GM19455 (cell line): ENCODE measurements around the gene ARL15.

Experiments used
- ATAC-seq: cut with Tn5 transposase; IDR thresholded peaks from one replicate; pipeline ENCODE4 v1.9.1; 2021; ENCODE audit not compliant: unreplicated experiment

ARL15 gene

GRCh38 chr5:54162184-54162583 is 148.2 kb downstream of the ARL15 start:
- no peak for ATAC-seq

- no peak for ATAC-seq
These were observed 150.0 kb downstream of the ARL15 start for GRCh38 chr5:54160329-54160728.

DNA sequence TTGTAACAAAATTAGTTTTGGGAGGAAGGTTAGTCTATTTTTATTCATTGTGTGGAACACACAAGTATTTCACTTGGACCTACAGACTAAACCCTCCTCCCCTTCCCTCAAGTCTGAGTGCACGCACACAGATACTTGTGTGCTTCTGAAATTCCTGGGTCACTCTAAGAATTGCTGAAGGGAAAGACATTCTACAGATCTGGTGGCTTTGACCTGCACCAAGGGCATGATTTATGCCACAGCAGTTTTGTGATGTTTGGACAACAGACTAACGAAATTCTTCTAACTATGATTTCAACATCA is 150.5 kb downstream of the ARL15 start:
- ATAC-seq, result no peak

GRCh38 chr5:54159153-54159892 is 151.1 kb downstream of the ARL15 start:
- ATAC-seq, result no peak

DNA sequence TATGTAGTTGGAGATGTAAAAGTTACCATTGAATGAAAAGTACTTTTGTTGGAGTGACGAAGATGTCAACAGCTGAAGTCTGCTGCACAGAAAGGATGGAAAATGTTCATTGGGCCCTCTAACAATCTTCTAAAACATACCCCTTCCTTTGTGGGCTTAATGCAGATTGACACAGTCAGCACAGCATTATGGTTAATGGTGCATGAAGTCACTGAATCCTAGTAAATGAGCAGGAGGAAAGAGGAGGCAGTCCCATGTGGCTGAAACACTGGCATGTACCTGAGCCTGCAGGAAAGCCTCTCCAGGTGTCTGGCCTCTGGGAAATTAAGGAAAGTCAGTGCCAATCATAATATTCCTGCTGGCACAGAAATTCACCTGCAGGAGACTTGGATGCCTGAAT is 153.8 kb downstream of the ARL15 start:
- ATAC-seq, result no peak

- no peak for ATAC-seq
These were observed 159.5 kb downstream of the ARL15 start for GRCh38 chr5:54150841-54151240.

- ATAC-seq, result no peak
These were observed 161.5 kb downstream of the ARL15 start for GRCh38 chr5:54148858-54149257.

GRCh38 chr5:54148067-54148845 is 162.1 kb downstream of the ARL15 start:
- ATAC-seq, result no peak

GRCh38 chr5:54146916-54147315 is 163.5 kb downstream of the ARL15 start:
- ATAC-seq, result no peak

DNA sequence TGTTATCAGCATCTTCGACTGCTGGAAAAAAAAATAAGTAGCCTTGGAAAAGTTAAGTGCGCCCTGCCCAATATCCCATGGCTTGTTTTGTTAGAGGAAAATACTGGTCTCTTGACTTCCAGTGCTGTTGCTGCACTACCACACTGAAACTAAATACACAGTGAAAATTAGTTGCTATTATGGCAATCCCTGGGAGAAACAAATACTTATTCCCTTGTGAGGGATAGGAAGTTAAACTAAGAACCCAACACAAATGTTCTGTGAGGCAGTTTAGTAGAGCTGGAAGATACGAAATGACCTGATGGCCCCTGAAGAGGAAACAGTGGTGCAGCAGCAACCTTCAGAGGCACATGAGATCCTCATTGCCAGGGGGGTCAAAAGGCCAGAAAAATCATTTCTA is 164.0 kb downstream of the ARL15 start:
- ATAC-seq, result no peak

GRCh38 chr5:54140247-54140840 is 170.0 kb downstream of the ARL15 start:
- ATAC-seq, result no peak

DNA sequence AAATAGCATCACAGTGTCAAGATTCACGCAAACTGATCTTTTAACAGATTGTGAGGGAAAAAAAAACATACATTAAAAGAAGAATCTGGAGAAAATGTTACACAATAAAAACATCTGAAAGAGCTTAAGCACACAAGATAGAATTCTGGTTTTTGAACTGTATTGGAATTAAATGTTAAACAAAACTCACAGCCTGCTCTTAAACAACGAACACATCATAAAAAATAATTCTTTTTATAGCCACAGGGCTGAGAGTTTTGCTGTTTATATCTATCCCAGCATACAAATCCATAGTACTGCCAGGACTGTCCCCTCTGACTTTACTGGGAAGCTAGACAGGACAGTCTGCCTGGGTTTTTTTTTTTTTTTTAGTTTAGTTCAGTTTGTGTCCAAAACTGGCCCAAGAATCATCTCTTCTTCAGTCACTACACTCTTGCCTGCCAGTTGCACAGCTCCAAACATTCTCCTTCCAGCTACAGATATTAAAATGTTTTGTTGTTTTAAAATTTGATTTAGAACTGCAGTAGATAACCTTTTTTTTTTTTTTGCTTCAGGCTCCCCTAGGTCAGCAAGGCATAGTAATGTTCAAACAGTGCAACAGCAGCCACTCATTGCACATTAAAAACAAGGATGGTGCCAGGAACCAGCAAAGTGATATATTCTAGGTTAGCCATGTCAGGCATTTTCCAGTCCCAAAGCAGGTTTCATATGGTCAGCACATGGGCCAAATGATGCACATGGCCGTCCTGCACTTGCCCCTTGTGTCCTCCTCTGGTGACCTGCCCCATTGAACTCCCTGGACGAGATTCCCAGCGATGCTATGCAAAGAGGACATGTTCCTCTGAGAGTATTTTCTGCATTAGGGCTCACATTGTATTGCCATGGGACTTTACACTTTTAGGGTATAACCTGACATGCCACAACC is 173.6 kb downstream of the ARL15 start:
- ATAC-seq, result no peak

DNA sequence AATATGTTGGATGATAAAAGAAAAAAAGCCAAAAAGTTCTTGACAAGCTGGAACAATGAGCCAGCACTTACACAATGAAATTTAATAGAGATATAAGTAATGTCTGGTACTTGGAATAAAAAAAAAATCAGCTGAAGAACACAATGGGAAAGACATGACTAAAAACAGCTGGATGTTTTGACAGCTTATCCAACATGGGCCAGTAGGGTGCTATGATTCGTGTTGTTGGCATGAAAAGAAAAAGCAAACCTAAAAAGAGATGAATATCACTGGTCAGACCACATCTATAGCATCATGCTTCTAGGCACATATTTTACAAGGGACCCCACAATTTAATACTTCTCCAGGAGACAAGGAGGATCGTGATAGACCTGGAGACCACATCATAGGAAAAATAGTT is 175.3 kb downstream of the ARL15 start:
- no peak for ATAC-seq

DNA sequence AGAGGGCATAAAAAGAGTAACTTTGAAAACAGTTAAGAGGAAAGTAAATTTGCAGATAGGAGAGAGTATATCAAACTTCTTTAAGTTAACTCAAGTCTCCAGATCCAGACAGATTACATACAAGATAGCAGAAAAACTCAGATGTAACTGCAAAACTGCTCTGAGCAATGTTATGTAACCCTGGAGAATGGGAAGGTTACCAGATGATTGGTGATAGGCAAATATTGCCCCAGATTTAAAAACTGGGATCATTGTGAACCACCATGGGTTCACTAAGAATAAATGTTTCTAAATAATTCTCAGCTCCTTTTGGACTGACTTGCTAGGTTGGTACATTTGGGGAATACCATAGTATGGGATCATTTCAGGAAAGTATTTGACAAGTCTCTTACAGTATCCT is 176.5 kb downstream of the ARL15 start:
- ATAC-seq, result no peak

DNA sequence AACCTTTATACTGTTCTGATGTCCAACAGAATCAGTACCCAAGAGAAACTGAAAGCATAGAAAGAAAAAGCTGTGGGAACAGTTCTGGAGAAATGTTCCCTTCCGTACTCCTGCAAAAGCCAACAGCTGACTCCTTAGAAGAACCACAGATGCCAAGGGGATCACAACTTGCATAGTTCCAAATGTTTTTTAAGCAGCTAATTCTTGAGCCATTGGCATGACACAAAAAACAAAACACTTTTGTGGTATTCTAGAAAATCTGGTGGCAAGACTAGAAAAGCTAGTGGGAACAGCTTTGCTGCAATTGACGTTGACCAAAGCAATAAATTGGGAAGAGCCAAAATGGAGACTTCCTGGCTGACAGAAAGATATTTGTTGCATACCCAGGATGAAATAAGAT is 189.9 kb downstream of the ARL15 start:
- ATAC-seq, result no peak

GRCh38 chr5:54117957-54118356 is 192.4 kb downstream of the ARL15 start:
- ATAC-seq, result no peak

DNA sequence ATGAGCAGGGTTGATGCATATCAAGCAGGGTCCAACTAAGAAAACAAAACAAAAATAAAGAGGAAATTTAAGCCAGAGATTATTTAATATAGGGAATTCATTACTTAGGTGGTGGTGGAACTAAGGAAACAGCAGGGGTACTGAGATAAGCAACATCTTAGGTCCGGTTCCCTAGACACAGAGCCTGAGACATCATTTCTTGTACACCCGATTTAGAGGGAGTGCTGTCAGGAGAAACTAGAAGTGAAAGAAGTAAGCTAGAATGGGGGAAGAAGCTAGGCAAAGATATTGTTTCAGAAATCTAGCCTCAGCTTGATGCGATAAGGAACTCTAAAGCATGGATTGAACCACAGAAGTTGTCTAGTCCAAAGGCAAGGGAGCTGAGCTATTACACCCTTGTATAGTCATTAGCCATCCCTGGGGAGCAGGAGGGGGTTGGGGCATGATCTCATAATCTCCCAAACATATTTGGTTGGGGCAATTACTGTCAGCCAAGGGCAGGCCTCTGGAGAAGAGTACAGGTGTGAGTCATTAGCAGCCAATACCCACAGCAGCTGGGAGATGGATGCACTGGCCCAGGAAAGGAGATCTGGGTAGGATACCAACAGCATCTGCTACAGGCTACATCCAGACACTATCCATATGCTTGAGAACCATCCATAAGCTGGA is 194.5 kb downstream of the ARL15 start:
- no peak for ATAC-seq

GRCh38 chr5:54113060-54113459 is 197.3 kb downstream of the ARL15 start:
- no peak for ATAC-seq

DNA sequence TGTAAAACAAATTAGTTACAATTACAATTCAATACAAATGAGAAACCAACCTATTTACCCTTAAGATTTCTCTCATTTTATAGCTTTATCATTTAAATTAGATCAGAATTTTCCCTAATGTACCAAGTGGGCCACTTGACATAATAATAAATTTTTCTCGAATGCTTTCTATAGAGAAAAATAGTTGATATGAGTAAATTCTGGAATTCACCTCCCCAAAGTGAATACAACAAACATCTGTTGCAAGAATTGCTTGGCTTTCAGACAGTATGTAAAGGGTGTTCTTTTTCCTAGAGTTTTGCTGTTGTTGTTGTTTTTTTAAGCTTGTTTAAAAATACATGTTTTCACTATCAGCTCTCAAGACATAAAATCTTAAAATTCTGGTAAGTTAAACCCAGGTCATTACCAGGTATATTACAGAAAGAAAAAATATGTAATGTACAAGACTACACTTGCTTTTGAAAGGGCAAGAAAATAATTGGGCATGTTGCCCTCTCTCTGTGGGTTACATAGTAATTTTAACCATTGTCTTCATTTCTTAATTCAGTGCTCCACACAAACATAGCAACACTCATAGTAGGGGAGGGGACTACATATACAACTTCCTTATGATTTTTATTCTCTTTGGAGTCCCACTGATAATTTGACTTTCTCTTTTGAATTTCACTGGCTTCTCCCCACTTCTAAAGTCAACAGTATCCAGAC is 200.6 kb downstream of the ARL15 start:
- ATAC-seq, result no peak

GRCh38 chr5:54108136-54108535 is 202.2 kb downstream of the ARL15 start:
- no peak for ATAC-seq
